ENCODE results near the gene PRKCE. TPM values are rescaled to one million over a fixed set of nuclear protein-coding genes. Genes with fewer than 3 reads are reported as not detected.

Gene PRKCE
- total and polyA plus RNA-seq, 2 experiments from 2014 or later: 0.94 to 1.2 TPM

DNA sequence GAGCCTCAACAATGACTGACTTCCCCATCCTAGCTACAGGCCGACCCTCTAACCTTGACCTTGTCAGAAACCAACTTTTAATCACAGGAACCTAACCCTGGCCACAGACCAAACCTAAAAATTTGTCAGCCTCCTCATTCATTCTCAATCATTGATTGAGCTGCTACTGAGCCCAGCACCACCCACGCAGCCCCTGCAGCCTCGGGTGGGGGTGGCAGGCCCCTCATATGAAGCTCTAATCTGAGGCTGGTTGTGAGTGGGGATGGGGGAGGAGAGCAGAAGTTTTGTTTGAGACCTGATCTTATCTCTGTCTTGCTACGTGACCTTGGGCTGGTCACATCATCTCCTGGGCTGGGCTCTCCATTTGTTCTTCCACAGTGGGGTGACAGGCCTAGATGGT lies 546.2 kb downstream of the PRKCE start (continued):
- TF ChIP-seq, protein P1, sequence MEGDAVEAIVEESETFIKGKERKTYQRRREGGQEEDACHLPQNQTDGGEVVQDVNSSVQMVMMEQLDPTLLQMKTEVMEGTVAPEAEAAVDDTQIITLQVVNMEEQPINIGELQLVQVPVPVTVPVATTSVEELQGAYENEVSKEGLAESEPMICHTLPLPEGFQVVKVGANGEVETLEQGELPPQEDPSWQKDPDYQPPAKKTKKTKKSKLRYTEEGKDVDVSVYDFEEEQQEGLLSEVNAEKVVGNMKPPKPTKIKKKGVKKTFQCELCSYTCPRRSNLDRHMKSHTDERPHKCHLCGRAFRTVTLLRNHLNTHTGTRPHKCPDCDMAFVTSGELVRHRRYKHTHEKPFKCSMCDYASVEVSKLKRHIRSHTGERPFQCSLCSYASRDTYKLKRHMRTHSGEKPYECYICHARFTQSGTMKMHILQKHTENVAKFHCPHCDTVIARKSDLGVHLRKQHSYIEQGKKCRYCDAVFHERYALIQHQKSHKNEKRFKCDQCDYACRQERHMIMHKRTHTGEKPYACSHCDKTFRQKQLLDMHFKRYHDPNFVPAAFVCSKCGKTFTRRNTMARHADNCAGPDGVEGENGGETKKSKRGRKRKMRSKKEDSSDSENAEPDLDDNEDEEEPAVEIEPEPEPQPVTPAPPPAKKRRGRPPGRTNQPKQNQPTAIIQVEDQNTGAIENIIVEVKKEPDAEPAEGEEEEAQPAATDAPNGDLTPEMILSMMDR (conservative IDR thresholded peaks at IDR 0.05; ENCODE audit: low read depth in 2 of 2): no peak
- no peak for TF ChIP-seq NANOG (IDR thresholded peaks at IDR 0.05; ENCODE audit: borderline replicate concordance)
- no peak for TF ChIP-seq ZNF114 (CRISPR knock-in tag; IDR thresholded peaks at IDR 0.05)
- TF ChIP-seq STAT1 (IDR thresholded peaks at IDR 0.05; ENCODE audit: unreplicated experiment): no peak
- TF ChIP-seq EZH2phosphoT487 (IDR thresholded peaks at IDR 0.05; ENCODE audit: unreplicated experiment): no peak
- no peak for TF ChIP-seq ZNF331 (CRISPR knock-in tag; IDR thresholded peaks at IDR 0.05; ENCODE audit: low read depth)
- no peak for TF ChIP-seq EZH2 (IDR thresholded peaks at IDR 0.05; ENCODE audit: low read depth, unreplicated experiment)
- TF ChIP-seq, protein P2, sequence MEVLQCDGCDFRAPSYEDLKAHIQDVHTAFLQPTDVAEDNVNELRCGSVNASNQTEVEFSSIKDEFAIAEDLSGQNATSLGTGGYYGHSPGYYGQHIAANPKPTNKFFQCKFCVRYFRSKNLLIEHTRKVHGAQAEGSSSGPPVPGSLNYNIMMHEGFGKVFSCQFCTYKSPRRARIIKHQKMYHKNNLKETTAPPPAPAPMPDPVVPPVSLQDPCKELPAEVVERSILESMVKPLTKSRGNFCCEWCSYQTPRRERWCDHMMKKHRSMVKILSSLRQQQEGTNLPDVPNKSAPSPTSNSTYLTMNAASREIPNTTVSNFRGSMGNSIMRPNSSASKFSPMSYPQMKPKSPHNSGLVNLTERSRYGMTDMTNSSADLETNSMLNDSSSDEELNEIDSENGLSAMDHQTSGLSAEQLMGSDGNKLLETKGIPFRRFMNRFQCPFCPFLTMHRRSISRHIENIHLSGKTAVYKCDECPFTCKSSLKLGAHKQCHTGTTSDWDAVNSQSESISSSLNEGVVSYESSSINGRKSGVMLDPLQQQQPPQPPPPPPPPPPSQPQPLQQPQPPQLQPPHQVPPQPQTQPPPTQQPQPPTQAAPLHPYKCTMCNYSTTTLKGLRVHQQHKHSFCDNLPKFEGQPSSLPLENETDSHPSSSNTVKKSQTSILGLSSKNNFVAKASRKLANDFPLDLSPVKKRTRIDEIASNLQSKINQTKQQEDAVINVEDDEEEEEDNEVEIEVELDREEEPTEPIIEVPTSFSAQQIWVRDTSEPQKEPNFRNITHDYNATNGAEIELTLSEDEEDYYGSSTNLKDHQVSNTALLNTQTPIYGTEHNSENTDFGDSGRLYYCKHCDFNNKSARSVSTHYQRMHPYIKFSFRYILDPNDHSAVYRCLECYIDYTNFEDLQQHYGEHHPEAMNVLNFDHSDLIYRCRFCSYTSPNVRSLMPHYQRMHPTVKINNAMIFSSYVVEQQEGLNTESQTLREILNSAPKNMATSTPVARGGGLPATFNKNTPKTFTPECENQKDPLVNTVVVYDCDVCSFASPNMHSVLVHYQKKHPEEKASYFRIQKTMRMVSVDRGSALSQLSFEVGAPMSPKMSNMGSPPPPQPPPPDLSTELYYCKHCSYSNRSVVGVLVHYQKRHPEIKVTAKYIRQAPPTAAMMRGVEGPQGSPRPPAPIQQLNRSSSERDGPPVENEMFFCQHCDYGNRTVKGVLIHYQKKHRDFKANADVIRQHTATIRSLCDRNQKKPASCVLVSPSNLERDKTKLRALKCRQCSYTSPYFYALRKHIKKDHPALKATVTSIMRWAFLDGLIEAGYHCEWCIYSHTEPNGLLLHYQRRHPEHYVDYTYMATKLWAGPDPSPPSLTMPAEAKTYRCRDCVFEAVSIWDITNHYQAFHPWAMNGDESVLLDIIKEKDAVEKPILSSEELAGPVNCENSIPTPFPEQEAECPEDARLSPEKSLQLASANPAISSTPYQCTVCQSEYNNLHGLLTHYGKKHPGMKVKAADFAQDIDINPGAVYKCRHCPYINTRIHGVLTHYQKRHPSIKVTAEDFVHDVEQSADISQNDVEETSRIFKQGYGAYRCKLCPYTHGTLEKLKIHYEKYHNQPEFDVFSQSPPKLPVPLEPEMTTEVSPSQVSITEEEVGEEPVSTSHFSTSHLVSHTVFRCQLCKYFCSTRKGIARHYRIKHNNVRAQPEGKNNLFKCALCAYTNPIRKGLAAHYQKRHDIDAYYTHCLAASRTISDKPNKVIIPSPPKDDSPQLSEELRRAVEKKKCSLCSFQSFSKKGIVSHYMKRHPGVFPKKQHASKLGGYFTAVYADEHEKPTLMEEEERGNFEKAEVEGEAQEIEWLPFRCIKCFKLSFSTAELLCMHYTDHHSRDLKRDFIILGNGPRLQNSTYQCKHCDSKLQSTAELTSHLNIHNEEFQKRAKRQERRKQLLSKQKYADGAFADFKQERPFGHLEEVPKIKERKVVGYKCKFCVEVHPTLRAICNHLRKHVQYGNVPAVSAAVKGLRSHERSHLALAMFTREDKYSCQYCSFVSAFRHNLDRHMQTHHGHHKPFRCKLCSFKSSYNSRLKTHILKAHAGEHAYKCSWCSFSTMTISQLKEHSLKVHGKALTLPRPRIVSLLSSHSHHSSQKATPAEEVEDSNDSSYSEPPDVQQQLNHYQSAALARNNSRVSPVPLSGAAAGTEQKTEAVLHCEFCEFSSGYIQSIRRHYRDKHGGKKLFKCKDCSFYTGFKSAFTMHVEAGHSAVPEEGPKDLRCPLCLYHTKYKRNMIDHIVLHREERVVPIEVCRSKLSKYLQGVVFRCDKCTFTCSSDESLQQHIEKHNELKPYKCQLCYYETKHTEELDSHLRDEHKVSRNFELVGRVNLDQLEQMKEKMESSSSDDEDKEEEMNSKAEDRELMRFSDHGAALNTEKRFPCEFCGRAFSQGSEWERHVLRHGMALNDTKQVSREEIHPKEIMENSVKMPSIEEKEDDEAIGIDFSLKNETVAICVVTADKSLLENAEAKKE (CRISPR knock-in tag; IDR thresholded peaks at IDR 0.05): no peak
